GM12865 (cell line): Measurements from ENCODE around the gene ZCCHC24.

Experiments used
- DNase-seq: peaks from one replicate; pipeline ENCODE4 v3.0.0; 2010; ENCODE audit warnings: low read depth
- H3K4me3 ChIP-seq: 2 replicates; pipeline ENCODE4 v1.5.1; 2011; ENCODE audit warnings: mild to moderate bottlenecking, low read depth, low read length, control low read depth
- CTCF ChIP-seq: IDR thresholded peaks from 2 replicates; pipeline ENCODE4 v1.5.1; 2011; ENCODE audit warnings: low read length, control low read depth, low read depth, inconsistent platforms; ENCODE audit not compliant: insufficient read depth; ENCODE audit errors: missing control alignments

The ZCCHC24 gene

DNA sequence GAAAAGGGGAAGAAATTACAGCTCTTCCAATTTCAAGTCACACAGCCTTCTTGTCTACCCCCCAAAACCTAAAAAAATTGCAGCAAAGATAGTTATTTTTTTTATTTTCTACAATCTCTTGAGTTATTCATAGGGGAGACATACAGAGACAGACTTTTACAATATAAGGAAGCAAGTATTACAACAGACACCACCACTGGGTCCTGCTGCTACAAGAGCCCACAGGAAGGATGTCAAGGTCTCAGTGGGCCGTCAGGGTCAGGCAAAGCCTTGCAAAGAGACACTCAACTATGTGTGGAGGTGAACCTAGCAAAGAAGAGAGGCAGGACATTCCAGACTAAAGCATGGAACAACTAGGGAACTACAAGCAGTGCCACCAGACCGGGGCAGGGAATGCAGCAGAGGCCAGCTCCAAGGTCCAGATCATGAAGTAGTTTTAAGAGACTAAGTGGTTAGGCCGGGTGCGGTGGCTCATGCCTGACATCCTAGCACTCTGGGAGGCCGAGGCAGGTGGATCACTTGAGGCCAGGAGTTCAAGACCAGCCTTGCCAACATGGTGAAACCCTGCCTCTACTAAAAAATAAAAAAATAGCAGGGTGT lies 28.2 kb upstream of the ZCCHC24 start:
- no peak for DNase-seq
- no peak overlapping the region for H3K4me3 ChIP-seq
- TF ChIP-seq CTCF, result no peak

- TF ChIP-seq CTCF, result no peak
- no peak for DNase-seq
- H3K4me3 ChIP-seq, result no peak overlapping the region
Observed at GRCh38 chr10:79472951-79473350, 27.5 kb upstream of the ZCCHC24 start.

DNA sequence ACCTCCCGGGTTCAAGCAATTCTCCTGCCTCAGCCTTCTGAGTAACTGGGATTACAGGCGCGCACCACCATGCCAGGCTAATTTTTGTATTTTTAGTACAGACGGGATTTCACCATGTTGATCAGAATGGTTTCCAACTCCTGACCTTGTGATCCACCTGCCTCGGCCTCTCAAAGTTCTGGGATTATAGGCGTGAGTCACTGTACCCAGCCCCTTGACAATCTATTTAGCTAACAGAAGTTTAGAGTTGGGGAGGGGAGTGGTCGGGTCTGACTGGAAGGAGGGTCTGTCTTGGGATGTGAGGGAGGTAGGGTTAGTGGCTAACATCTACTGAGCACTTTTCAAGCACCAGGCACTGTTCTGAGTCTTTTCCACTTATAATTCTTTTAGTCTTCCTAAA lies 27.0 kb upstream of the ZCCHC24 start:
- DNase-seq, result no peak
- no peak overlapping the region for H3K4me3 ChIP-seq
- TF ChIP-seq CTCF, result no peak

DNA sequence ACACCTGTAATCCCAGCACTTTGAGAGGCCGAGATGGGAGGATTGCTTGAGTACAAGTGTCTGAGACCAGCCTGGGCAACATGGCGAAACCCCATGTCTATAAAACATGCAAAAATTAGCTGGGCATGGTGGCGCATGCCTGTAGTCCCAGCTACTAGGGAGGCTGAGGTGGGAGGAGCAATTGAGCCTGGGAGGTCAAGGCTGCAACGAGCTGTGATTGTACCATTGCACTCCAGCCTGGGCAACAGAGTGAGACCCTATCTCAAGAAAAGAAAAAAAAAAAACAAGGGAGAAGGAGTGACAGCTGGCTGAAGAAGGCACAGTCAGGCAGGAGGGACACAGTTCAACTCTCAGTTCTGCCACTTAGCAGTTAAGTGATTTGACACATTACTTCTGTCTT lies 26.4 kb upstream of the ZCCHC24 start:
- H3K4me3 ChIP-seq, result no peak overlapping the region
- TF ChIP-seq CTCF, result no peak
- DNase-seq, result no peak

GRCh38 chr10:79470096-79470495 lies 24.7 kb upstream of the ZCCHC24 start:
- no peak for TF ChIP-seq CTCF
- H3K4me3 ChIP-seq, result no peak overlapping the region
- DNase-seq, result no peak

DNA sequence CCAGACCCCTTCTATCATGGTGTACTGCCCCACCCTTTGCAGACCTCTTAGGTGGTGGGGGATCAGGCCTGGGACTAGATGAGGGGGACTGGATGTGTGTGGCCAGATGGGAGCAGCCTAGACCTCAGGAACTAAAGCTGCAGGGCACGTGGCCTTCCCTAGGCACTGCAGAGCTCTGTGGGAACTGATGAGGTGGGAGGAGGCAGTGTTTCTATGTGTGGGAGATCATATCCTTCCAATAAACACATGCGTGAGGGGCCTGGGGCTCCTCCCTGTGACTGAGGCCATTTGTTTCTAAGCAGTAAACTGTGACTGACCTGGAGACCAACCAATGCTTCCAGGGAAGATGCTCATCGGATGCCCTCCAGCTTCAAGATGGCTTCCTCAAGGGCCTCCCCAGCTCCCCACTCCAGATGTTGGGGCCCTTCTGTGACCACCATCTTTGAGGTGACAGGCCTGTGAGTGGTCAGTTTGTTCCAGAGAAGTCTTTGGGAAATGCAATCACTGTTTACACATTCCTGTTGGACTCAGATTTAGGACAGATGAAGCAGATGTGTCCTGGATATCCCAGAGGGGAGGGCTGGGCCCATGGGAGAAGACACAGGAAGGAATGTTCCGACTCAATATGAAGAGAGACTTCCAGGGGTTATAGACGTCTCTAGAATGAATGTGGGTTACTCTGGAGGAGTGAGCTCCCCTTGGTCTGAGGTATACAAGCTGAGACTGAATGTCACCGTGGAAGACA lies 23.6 kb upstream of the ZCCHC24 start:
- no peak overlapping the region for H3K4me3 ChIP-seq
- TF ChIP-seq CTCF, result no peak
- no peak for DNase-seq
